GM23338 (cell line): ENCODE measurements around the gene IFNL2. TPM values are rescaled to one million over a fixed set of nuclear protein-coding genes. Genes with fewer than 3 reads are reported as not detected.
A peak's percentile ranks its signal among the peaks of the same experiment; 100 is the strongest.
"Not testable (repeated sequence)": the region's sequence is repeated elsewhere in the genome, so short reads cannot be mapped to it uniquely, and the experiment has no call there.

Experiments
- ATAC-seq: fragments of 200-7000 bp; cut with Tn5 transposase; 3 replicates; pipeline ENCODE4 v1.9.1; 2020
- DNase-seq: peaks from one replicate; pipeline ENCODE4 v3.0.0-alpha.2; 2015; ENCODE audit warnings: low spot score
- H2AFZ ChIP-seq: fragments of 200-600 bp; sonication (generic); 2 replicates; pipeline ENCODE4 v1.8.0; 2016; ENCODE audit warnings: antibody characterized with exemption, mild to moderate bottlenecking, moderate library complexity
- H3F3A ChIP-seq: fragments of 200-600 bp; sonication (generic); replicated peaks from 2 replicates; pipeline ENCODE4 v1.8.0; 2017; ENCODE audit warnings: antibody characterized with exemption, mixed run types, low read depth
- H3K27ac ChIP-seq: fragments of 200-600 bp; sonication (generic); 2 replicates; pipeline ENCODE4 v1.6.1; 2016; ENCODE audit warnings: low read depth
- H3K27me3 ChIP-seq: fragments of 200-600 bp; sonication (generic); 2 replicates; pipeline ENCODE4 v1.8.0; 2016; ENCODE audit warnings: mild to moderate bottlenecking, mixed run types, moderate library complexity; ENCODE audit not compliant: insufficient read depth
- H3K36me3 ChIP-seq: fragments of 200-600 bp; sonication (generic); 2 replicates; pipeline ENCODE4 v1.8.0; 2016; ENCODE audit warnings: mild to moderate bottlenecking; ENCODE audit not compliant: insufficient read depth
- H3K4me1 ChIP-seq: fragments of 200-600 bp; sonication (generic); 2 replicates; pipeline ENCODE4 v1.8.0; 2016; ENCODE audit warnings: mild to moderate bottlenecking, moderate library complexity; ENCODE audit not compliant: insufficient read depth
- H3K4me2 ChIP-seq: fragments of 200-600 bp; sonication (generic); 2 replicates; pipeline ENCODE4 v1.7.1; 2017; ENCODE audit warnings: mixed run types
- H3K4me3 ChIP-seq: fragments of 200-600 bp; sonication (generic); 2 replicates; pipeline ENCODE4 v1.6.1; 2016; ENCODE audit warnings: mixed run types
- H3K79me2 ChIP-seq: fragments of 200-600 bp; sonication (generic); replicated peaks from 2 replicates; pipeline ENCODE4 v1.8.0; 2017; ENCODE audit warnings: mild to moderate bottlenecking; ENCODE audit not compliant: insufficient read depth
- H3K9me2 ChIP-seq: fragments of 200-600 bp; sonication (generic); 2 replicates; pipeline ENCODE4 v1.8.0; 2017; ENCODE audit not compliant: insufficient read depth
- H4K20me1 ChIP-seq: fragments of 200-600 bp; sonication (generic); replicated peaks from 2 replicates; pipeline ENCODE4 v1.8.0; 2017; ENCODE audit warnings: mild to moderate bottlenecking; ENCODE audit not compliant: insufficient read depth
- H3K27ac Mint-ChIP-seq: 2 replicates; pipeline ENCODE4 v1.8.0; 2020; ENCODE audit warnings: inconsistent platforms, mild to moderate bottlenecking, moderate library complexity, mixed read lengths
- H3K27me3 Mint-ChIP-seq: 3 replicates; pipeline ENCODE4 v1.8.0; 2022; ENCODE audit warnings: low read depth, mild to moderate bottlenecking, moderate library complexity, mixed read lengths, inconsistent platforms; ENCODE audit not compliant: insufficient read depth, poor library complexity
- H3K36me3 Mint-ChIP-seq: 3 replicates; pipeline ENCODE4 v1.8.0; 2021; ENCODE audit warnings: low read depth, mild to moderate bottlenecking, inconsistent platforms, moderate library complexity, mixed read lengths
- H3K4me1 Mint-ChIP-seq: 3 replicates; pipeline ENCODE4 v1.8.0; 2020; ENCODE audit warnings: mild to moderate bottlenecking, inconsistent platforms, mixed read lengths
- H3K4me3 Mint-ChIP-seq: 3 replicates; pipeline ENCODE4 v1.8.0; 2021; ENCODE audit warnings: moderate library complexity, mild to moderate bottlenecking, inconsistent platforms, mixed read lengths
- H3K9me3 Mint-ChIP-seq: 3 replicates; pipeline ENCODE4 v1.8.0; 2020; ENCODE audit warnings: moderate library complexity, mild to moderate bottlenecking, inconsistent platforms, mixed read lengths
- CREB1 ChIP-seq: fragments of 250-450 bp; sonication (Bioruptor Pico); IDR thresholded peaks from 2 replicates; pipeline ENCODE4 v1.5.0; 2020; ENCODE audit warnings: low read depth, mild to moderate bottlenecking, moderate library complexity
- CTCF ChIP-seq, 2 experiments: fragments of 200-600 bp in 1 of 2; sonication (generic) in 1 of 2; conservative IDR thresholded peaks; 2 replicates each; pipeline versions ENCODE4 v1.5.1 to v1.6.1; 2016 to 2017; ENCODE audit warnings: antibody characterized with exemption in 2 of 2, low read depth in 2 of 2, mild to moderate bottlenecking in 2 of 2, moderate library complexity in 1 of 2
- EZH2 ChIP-seq: fragments of 200-600 bp; sonication (generic); IDR thresholded peaks from one replicate; pipeline ENCODE4 v1.8.0; 2017; ENCODE audit warnings: antibody characterized with exemption, mild to moderate bottlenecking, low read depth; ENCODE audit not compliant: unreplicated experiment
- JUNB ChIP-seq: IDR thresholded peaks from one replicate; pipeline ENCODE4 v1.6.1; 2016; ENCODE audit warnings: antibody characterized with exemption; ENCODE audit not compliant: unreplicated experiment
- POLR2AphosphoS5 ChIP-seq: IDR thresholded peaks from 2 replicates; pipeline ENCODE4 v1.6.1; 2016; ENCODE audit warnings: antibody characterized with exemption, low read depth
- REST ChIP-seq: IDR thresholded peaks from one replicate; pipeline ENCODE4 v1.6.1; 2018; ENCODE audit warnings: antibody characterized with exemption; ENCODE audit not compliant: unreplicated experiment
- STAT1 ChIP-seq: IDR thresholded peaks from one replicate; pipeline ENCODE4 v1.6.1; 2016; ENCODE audit warnings: antibody characterized with exemption; ENCODE audit not compliant: unreplicated experiment
- ZNF114 ChIP-seq: fragments of 250-450 bp; sonication (Bioruptor Pico); IDR thresholded peaks from 2 replicates; pipeline ENCODE4 v1.5.0; 2020; ENCODE audit warnings: mild to moderate bottlenecking, moderate library complexity
- polyA plus RNA-seq: library from polyadenylated mRNA; unstranded; fragments of >200 nt; fragmentation: Nextera tagmentation; extraction: Ambion mirVana; gene quantifications from 2 replicates; pipeline ENCODE4 v1.2.1, GENCODE V29; 2016
- total RNA-seq: library from RNA; depleted of rRNA; stranded (reverse); fragments of >200 nt; shearing (Covaris generic); gene quantifications from 2 replicates; pipeline ENCODE4 v1.2.3, GENCODE V29; 2014

Gene IFNL2
- total and polyA plus RNA-seq, 2 experiments from 2014 or later = not detected

- peaks cover 29% of the 10 kb centered on the region for H3K27me3 Mint-ChIP-seq
- peak overlapping the region; percentile 68 for H3K4me3 Mint-ChIP-seq
- TF ChIP-seq CREB1 (CRISPR knock-in tag) (0 out of 2 replicates have a peak, but pooled peaks have one; percentile 6), POLR2AphosphoS5 (peak; percentile 86), JUNB (no peak), ZNF114 (CRISPR knock-in tag) (no peak), CTCF (conservative IDR thresholded peaks at IDR 0.05; ENCODE audit: low read depth in 2 of 2) (peak in 1 of 2 experiments; percentile 44; a peak in 2 of 4 replicates), REST (no peak)
- peak; percentile 53 for ATAC-seq
- Histone ChIP-seq H3K9me2 (no peaks in the 10 kb centered on the region), H3K36me3 (0 out of 2 replicates have a peak, but pooled peaks cover 3% of the 10 kb centered on the region), H2AFZ (peak overlapping the region; percentile 93), H3K79me2 (no peaks in the 10 kb centered on the region), H3K4me2 (peak overlapping the region; percentile 95), H3K27me3 (peaks cover 23% of the 10 kb centered on the region), H3K4me1 (peaks cover 28% of the 10 kb centered on the region), H3K4me3 (peak overlapping the region; percentile 88), H3K27ac (no peak overlapping the region), H3F3A (peaks cover 11% of the 10 kb centered on the region), H4K20me1 (peaks cover 6% of the 10 kb centered on the region; the same call in 1 of the 2 replicates)
- H3K9me3 Mint-ChIP-seq = no peaks in the 10 kb centered on the region; the same call in 2 of the 3 replicates
- H3K4me1 Mint-ChIP-seq = peaks cover 45% of the 10 kb centered on the region
- H3K27ac Mint-ChIP-seq = no peak overlapping the region
- H3K36me3 Mint-ChIP-seq = peaks cover 5% of the 10 kb centered on the region
- peak; percentile 74 for DNase-seq
Measured at GRCh38 chr19:39307822-39308530, 39.8 kb downstream of the IFNL2 start.

GRCh38 chr19:39308531-39309304 is 40.5 kb downstream of the IFNL2 start:
- Histone ChIP-seq H3K4me3 (peak overlapping the region; percentile 88), H3K36me3 (0 out of 2 replicates have a peak, but pooled peaks cover 3% of the 10 kb centered on the region), H4K20me1 (peaks cover 6% of the 10 kb centered on the region; the same call in 1 of the 2 replicates), H3K4me2 (peak overlapping the region; percentile 95), H3K27ac (no peak overlapping the region), H3F3A (peaks cover 11% of the 10 kb centered on the region), H2AFZ (peak overlapping the region; percentile 23; the same call in 1 of the 2 replicates), H3K4me1 (peaks cover 28% of the 10 kb centered on the region), H3K27me3 (peaks cover 23% of the 10 kb centered on the region), H3K79me2 (no peaks in the 10 kb centered on the region), H3K9me2 (no peaks in the 10 kb centered on the region)
- ATAC-seq (peak; percentile 65), DNase-seq (peak; percentile 96)
- H3K36me3 Mint-ChIP-seq = peaks cover 8% of the 10 kb centered on the region
- TF ChIP-seq CREB1 (CRISPR knock-in tag) (no peak), JUNB (no peak), ZNF114 (CRISPR knock-in tag) (no peak), STAT1 (no peak), EZH2 (no peak)
- no peak overlapping the region for H3K27ac Mint-ChIP-seq
- H3K4me1 Mint-ChIP-seq = peaks cover 42% of the 10 kb centered on the region
- H3K9me3 Mint-ChIP-seq = no peaks in the 10 kb centered on the region; the same call in 2 of the 3 replicates
- H3K4me3 Mint-ChIP-seq = peak overlapping the region; percentile 68
- peaks cover 29% of the 10 kb centered on the region for H3K27me3 Mint-ChIP-seq

GRCh38 chr19:39309305-39309670 is 41.1 kb downstream of the IFNL2 start:
- not testable (repeated sequence) for H4K20me1 ChIP-seq, ATAC-seq, H3K4me3 ChIP-seq, H3K9me2 ChIP-seq, DNase-seq, H3K79me2 ChIP-seq, H3K36me3 ChIP-seq, H3K36me3 Mint-ChIP-seq, H3K4me3 Mint-ChIP-seq, H3K27ac ChIP-seq, H2AFZ ChIP-seq, H3K4me2 ChIP-seq, H3K9me3 Mint-ChIP-seq, H3K27ac Mint-ChIP-seq
- H3K4me1 Mint-ChIP-seq = peaks cover 40% of the 10 kb centered on the region
- H3K27me3 ChIP-seq = peaks cover 21% of the 10 kb centered on the region
- peaks cover 29% of the 10 kb centered on the region for H3K27me3 Mint-ChIP-seq
- peaks cover 11% of the 10 kb centered on the region for H3F3A ChIP-seq
- peaks cover 28% of the 10 kb centered on the region for H3K4me1 ChIP-seq
